Purkinje cell (primary cell): ENCODE measurements around the gene NTSR1. TPM values are rescaled to one million over a fixed set of nuclear protein-coding genes. Genes with fewer than 3 reads are reported as not detected.

Experiments
- polyA plus RNA-seq: library from polyadenylated mRNA; unstranded; fragments of >200 nt; fragmentation: Nextera tagmentation; gene quantifications from 2 replicates; pipeline ENCODE4 v1.2.1, GENCODE V29; 2014

The NTSR1 gene
- not detected in 2 replicates for polyA plus RNA-seq

GRCh38 chr20:62708591-62709536 lies at the start of gene NTSR1:
Gene NTSR1, plus strand, starts transcription at chr20:62708836. Its CDS starts 372 bp downstream, at chr20:62709208.

GRCh38 chr20:62804627-62805154 lies 96.1 kb downstream of the NTSR1 start, which contains the start of gene OGFR:
Gene OGFR, plus strand, starts transcription at chr20:62804835. Its CDS starts 25 bp downstream, at chr20:62804860.

Other genes starting within 250 kb of the NTSR1 start
- gene GATA5, start 232.8 kb upstream of the NTSR1 start, polyA plus RNA-seq: not detected in 2 replicates
- 10.3 and 18.2 TPM in 2 replicates for gene SLCO4A1, start 66.3 kb upstream of the NTSR1 start, polyA plus RNA-seq
- 1.2 and 1.8 TPM in 2 replicates for gene MRGBP, start 87.6 kb downstream of the NTSR1 start, polyA plus RNA-seq
- gene OGFR, start 96.0 kb downstream of the NTSR1 start, polyA plus RNA-seq: 0.35 and 1.4 TPM in 2 replicates
- 1.3 and 1.8 TPM in 2 replicates for gene COL9A3, start 108.2 kb downstream of the NTSR1 start, polyA plus RNA-seq
- gene TCFL5, start 153.0 kb downstream of the NTSR1 start, polyA plus RNA-seq: 1.4 and 3.9 TPM in 2 replicates
- 5.7 TPM in 2 replicates for gene DIDO1, start 217.7 kb downstream of the NTSR1 start, polyA plus RNA-seq
- gene GID8, start 229.3 kb downstream of the NTSR1 start, polyA plus RNA-seq: 6.3 and 9.5 TPM in 2 replicates
- not detected in 2 replicates for gene SLC17A9, start 243.9 kb downstream of the NTSR1 start, polyA plus RNA-seq